ENCODE results near the gene RAC3. TPM values are rescaled to one million over a fixed set of nuclear protein-coding genes. Genes with fewer than 3 reads are reported as not detected.
A peak's percentile ranks its signal among the peaks of the same experiment; 100 is the strongest.

RAC3 gene
- total and polyA plus RNA-seq, 8 donors, result 0.97 to 12.6 (median 2.5) TPM

DNA sequence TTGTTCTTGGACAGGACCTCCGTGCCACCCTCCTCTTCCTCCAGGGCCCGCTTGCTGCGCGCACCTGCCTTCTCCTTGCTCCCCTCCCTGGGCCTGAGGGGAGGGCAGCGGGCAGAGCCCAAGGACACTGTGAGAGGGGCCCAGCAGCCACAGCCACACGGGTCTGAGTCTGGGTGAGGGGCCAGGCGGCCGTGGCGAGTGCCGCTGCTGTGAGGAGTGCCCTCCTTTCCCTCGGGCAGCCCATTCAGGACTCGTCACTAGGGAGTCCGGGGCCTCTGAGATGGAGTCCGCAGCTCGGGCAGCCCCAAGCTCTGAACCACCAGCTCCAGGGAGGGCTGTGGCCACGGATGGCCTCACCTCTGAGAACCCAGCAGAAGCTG is 28.5 kb downstream of the RAC3 start:
- no peak overlapping the region for H3K27ac ChIP-seq
- 84 to 85% methylated on average over 16 of the region's 16 CpGs for WGBS, 2 donors
- H3K4me1 ChIP-seq, result peaks cover 0 to 11% (median 10%) of the 10 kb centered on the region in 3 donors
- FAIRE-seq, result no peak
- H3K9me3 ChIP-seq, result no peaks in the 10 kb centered on the region
- TF ChIP-seq, protein P1, sequence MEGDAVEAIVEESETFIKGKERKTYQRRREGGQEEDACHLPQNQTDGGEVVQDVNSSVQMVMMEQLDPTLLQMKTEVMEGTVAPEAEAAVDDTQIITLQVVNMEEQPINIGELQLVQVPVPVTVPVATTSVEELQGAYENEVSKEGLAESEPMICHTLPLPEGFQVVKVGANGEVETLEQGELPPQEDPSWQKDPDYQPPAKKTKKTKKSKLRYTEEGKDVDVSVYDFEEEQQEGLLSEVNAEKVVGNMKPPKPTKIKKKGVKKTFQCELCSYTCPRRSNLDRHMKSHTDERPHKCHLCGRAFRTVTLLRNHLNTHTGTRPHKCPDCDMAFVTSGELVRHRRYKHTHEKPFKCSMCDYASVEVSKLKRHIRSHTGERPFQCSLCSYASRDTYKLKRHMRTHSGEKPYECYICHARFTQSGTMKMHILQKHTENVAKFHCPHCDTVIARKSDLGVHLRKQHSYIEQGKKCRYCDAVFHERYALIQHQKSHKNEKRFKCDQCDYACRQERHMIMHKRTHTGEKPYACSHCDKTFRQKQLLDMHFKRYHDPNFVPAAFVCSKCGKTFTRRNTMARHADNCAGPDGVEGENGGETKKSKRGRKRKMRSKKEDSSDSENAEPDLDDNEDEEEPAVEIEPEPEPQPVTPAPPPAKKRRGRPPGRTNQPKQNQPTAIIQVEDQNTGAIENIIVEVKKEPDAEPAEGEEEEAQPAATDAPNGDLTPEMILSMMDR (IDR thresholded peaks at IDR 0.05), result no peak
- H3K27me3 ChIP-seq, result no peaks in the 10 kb centered on the region
- ATAC-seq, result no peak
- H3K4me3 ChIP-seq, result no peak overlapping the region
- H3K36me3 ChIP-seq, result peaks cover 0 to 42% (median 8%) of the 10 kb centered on the region in 3 donors
- peak in 2 of 6 donors; percentile 16 to 75 for DNase-seq
- intact Hi-C loops (cut with DNase I), result no loop called here

DNA sequence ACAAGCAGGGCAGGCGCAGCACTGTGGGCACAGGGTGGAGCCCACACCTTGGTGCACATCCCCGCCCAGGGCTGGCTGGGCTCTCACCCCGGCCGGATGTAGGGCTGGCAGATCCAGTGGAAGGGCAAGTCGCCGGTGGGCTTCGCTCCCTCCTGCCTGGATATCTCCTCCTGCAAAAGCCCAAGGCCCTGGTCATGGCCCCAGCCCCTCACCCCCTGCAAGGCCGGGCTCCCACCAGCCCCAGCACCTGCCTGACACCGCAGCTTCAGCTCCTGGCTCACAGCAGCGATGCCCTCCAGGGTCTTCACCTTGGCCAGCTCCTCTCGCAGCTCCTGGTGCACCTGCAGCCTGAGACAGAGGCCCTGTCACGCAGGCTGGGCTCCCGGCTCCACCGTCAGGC is 29.1 kb downstream of the RAC3 start:
- peaks cover 0 to 11% (median 10%) of the 10 kb centered on the region in 3 donors for H3K4me1 ChIP-seq
- peak in 2 of 6 donors; percentile 35 to 70 for DNase-seq
- peaks cover 0 to 38% (median 8%) of the 10 kb centered on the region in 3 donors for H3K36me3 ChIP-seq
- no peak for FAIRE-seq
- ATAC-seq, result no peak
- 86 to 88% methylated on average over 13 to 14 of the region's 14 CpGs for WGBS, 2 donors
- H3K27ac ChIP-seq, result no peak overlapping the region
- intact Hi-C loops (cut with DNase I), result no loop called here
- no peaks in the 10 kb centered on the region for H3K9me3 ChIP-seq
- no peak overlapping the region for H3K4me3 ChIP-seq
- TF ChIP-seq, protein P1 (IDR thresholded peaks at IDR 0.05), result no peak
- H3K27me3 ChIP-seq, result no peaks in the 10 kb centered on the region

DNA sequence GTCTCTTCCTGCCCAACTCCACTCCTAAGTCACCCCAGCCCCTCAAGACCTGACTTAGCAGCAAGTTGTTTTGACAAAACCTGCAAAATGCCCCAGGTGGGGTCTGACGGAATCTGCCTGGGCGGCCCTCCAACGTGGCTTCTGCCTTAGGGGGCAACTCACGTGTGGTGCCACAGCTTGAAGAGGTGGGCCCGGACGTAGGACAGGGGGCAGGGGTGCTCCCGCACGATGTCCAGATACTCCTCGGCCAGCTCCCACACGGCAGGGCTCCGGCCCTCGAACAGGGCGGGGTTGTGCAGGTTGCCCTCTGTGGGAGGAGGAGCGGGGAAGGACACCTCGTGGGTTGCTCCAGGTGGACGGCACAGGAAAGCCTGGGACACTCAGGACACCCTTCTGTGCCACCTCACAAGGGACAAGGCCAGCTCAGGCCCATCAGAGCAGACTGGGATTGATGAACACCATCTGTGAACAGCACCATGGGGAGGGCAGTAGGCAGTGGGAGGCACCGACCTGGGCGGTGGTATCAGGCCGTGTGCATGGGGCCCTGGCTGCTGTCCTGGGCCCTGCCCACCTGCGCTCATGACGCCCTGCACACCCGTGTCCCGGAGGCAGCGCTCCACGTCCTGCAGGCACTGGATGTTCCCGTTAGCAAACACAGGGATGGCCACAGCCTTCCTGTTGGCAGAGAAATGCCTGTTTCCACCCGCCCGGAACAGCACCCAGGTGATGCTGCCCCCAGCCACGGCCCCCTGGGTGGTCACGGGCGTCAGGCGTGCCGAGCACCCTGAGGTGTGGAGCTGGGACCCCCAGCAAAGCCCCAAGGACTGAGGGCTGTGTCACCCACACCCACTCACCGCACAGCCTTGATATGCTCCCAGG is 29.8 kb downstream of the RAC3 start:
- ATAC-seq (no peak), DNase-seq (peak in 2 of 6 donors; percentile 38 to 76), FAIRE-seq (no peak)
- Histone ChIP-seq H3K9me3 (no peaks in the 10 kb centered on the region), H3K4me3 (no peak overlapping the region), H3K27me3 (no peaks in the 10 kb centered on the region), H3K27ac (no peak overlapping the region), H3K36me3 (peaks cover 0 to 33% (median 8%) of the 10 kb centered on the region in 3 donors), H3K4me1 (peaks cover 0 to 15% (median 14%) of the 10 kb centered on the region in 3 donors)
- TF ChIP-seq, protein P1 (IDR thresholded peaks at IDR 0.05), result no peak
- WGBS, 2 donors, result 89 to 91% methylated on average over 34 of the region's 34 CpGs
- intact Hi-C loops (cut with DNase I), result no loop called here

DNA sequence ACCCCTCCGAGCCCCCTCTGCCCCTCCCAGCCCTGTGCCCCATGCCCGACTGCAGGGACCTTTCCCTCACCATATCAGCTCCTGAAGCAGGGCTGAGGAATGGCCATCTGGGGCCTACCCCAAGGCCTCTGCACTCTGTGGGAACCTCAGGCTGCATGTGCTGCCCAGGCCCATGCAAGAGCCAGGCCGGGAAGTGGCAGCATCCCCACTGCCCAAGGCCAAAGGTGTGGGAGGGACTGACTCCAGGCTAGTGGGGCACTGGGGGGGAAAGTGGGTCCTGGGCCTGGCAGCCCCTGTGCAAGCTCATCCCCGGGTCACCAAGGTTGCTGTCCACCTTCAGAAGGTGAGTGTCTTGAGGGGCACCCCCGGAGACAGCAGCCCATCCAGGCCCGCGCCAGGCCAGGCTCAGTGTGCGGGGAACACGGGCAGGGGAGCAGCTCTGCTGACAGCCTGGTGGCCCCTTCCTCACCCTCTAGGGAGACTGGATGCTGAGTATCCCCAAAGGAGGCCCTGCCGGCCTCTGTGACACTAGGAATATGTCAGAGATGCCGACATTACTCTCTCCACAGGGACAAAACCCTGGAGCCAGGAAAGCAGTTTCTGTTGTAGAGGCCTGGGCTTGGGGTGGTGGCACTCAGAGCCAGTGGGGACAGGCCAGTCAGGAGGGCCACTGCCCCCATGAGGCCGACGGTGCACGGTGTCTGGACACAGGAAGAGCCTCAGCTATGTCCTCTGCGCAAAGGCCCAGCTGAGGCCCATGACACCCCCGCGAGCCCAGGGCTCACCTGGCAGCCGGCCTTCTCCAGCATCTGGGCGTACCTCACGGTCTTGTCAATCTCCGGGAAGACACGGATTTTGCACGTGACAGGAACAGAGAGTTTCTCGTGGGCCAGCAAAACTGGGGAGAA is 30.9 kb downstream of the RAC3 start:
- 78 to 85% methylated on average over 24 of the region's 24 CpGs for WGBS, 2 donors
- intact Hi-C loops (cut with DNase I), result no loop called here
- no peak overlapping the region for H3K27ac ChIP-seq
- ATAC-seq (no peak), FAIRE-seq (no peak), DNase-seq (peak in 2 of 6 donors; percentile 33 to 71)
- peaks cover 0 to 22% (median 1%) of the 10 kb centered on the region in 3 donors for H3K36me3 ChIP-seq
- no peaks in the 10 kb centered on the region for H3K27me3 ChIP-seq
- H3K9me3 ChIP-seq, result no peaks in the 10 kb centered on the region
- TF ChIP-seq, protein P1 (IDR thresholded peaks at IDR 0.05), result no peak
- H3K4me1 ChIP-seq, result peaks cover 0 to 16% (median 15%) of the 10 kb centered on the region in 3 donors
- no peak overlapping the region for H3K4me3 ChIP-seq

Measured in pancreas (tissue), 10 donors.